Epithelial cell of proximal tubule (primary cell): ENCODE results near the gene SDR42E1. TPM values are rescaled to one million over a fixed set of nuclear protein-coding genes. Genes with fewer than 3 reads are reported as not detected.

Experiments used
- DNase-seq: peaks from one replicate; pipeline ENCODE4 v3.0.0-alpha.2; 2011; ENCODE audit warnings: low read depth
- H3K4me3 ChIP-seq: 2 replicates; pipeline ENCODE4 v1.5.1; 2011; ENCODE audit warnings: low read depth, mild to moderate bottlenecking, low read length
- CTCF ChIP-seq: conservative IDR thresholded peaks from 2 replicates; pipeline ENCODE4 v1.5.1; 2012; ENCODE audit warnings: low read depth, mild to moderate bottlenecking, low read length
- total RNA-seq: library from RNA; depleted of rRNA; stranded (reverse); fragments of >200 nt; gene quantifications from 2 replicates; pipeline ENCODE4 v1.2.3, GENCODE V29; 2015

SDR42E1 gene
- total RNA-seq, 1 donor from 2014 or later = 16.1 TPM

DNA sequence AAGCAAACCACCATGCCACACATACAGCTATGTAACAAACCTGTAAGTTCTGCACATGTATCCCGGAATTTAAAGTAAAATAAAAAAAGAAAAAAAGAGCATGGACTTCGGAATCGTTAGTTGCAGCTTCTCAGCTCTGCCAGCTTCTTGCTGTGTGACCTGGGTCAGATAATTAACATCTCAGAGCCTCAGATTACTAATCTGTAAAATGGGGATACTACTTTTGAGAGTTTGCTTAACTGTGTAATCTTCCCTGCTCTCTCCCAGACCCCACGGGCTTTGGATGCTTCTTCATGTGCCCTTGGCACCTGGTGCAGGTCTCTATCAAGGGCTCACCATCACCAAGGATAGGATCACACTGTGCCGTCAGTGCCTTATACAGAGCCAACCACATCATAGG is 40.4 kb upstream of the SDR42E1 start:
- no peak overlapping the region for H3K4me3 ChIP-seq
- no peak for TF ChIP-seq CTCF
- no peak for DNase-seq

DNA sequence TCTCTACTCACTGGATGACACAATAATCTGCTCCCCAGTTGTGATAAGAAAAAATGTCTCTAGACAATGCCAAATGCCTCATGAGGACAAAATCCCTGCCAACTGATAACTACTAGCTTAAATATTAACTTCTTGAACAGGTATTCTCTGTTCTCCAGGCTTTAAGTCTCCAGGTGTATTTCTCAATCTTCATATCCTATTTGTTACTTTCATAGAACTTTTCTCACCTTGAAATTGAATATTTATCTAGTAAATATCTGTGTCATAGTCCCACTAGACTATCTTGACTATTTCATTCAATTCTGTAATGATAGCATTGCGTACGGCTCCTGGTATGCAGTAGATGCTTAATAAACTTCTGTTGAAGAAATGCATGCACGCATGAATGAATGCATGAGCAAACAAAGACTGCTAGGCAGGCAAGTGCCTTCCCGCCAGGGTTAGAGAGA is 39.7 kb upstream of the SDR42E1 start:
- no peak for TF ChIP-seq CTCF
- DNase-seq = no peak
- no peak overlapping the region for H3K4me3 ChIP-seq

DNA sequence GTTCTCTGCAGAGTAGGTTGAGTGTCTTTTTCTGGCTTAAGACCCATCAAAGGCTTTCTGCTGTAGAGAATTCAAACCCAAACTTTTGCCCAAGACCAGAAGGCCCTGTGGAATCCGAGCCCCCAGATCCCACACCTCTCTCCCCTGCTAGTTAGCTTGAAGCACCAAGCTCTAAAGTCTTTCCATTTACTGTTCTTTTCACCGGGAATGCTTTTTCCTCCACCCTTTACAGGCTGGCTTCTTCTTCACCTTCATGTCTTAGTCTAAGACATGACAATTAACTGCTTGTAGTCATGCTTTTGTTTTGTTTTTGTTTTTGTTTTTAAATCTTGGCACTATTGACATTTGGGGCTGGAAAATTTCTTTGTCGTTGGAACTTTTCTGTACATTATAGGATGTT is 39.2 kb upstream of the SDR42E1 start:
- H3K4me3 ChIP-seq = no peak overlapping the region
- no peak for DNase-seq
- no peak for TF ChIP-seq CTCF

DNA sequence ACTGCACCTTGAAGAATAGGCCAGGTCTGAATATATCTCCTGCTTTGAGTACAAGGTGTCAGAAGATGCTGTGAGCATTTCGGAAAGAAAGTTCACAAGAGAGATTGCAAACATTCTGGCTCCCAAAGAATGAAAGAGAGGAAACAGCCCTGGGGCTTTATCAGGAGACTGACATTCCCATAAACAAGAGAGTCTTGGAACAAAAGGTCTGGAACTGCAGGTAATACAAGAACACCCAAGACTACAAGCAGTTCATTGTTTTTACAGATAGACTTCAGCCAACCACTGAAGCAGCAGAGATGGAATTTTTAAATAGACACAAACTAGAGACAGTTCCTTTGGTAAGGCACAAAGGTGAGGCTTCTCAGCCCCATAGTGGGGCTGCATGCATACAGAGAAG is 38.2 kb upstream of the SDR42E1 start:
- H3K4me3 ChIP-seq = no peak overlapping the region
- TF ChIP-seq CTCF = no peak
- DNase-seq = no peak

- no peak overlapping the region for H3K4me3 ChIP-seq
- TF ChIP-seq CTCF = no peak
- no peak for DNase-seq
Observed at GRCh38 chr16:82047787-82048186, 36.5 kb upstream of the SDR42E1 start.

DNA sequence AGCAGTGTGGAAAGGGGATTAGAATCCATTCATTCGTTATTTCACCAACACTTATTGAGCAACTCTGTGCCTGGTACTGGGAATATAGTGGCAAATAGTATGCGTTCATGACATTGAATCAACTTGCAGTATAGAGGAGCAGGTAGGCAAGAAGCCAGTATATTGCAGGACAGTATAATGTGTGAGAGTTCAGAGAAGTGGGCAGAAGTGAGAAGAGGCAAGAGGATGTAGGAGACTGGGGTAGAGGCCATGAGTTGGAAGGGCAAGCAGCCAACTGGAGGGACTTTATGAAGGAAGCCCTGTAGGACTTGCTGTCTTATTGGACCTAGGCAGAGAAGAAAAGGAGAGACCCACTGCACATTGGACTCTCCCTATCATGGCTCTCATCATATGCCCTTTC is 36.1 kb upstream of the SDR42E1 start:
- no peak for DNase-seq
- no peak overlapping the region for H3K4me3 ChIP-seq

More for the DNA sequence above, 36.1 kb upstream of the SDR42E1 start:
- TF ChIP-seq CTCF = no peak
